NCI-H460 (cell line): Measurements from ENCODE around the gene TCOF1. TPM values are rescaled to one million over a fixed set of nuclear protein-coding genes. Genes with fewer than 3 reads are reported as not detected.
"Not testable (repeated sequence)": the region's sequence is repeated elsewhere in the genome, so short reads cannot be mapped to it uniquely, and the experiment has no call there.

Experiments used
- DNase-seq: peaks from one replicate; pipeline ENCODE4 v3.0.0-alpha.2; 2016; ENCODE audit warnings: low read depth; ENCODE audit errors: extremely low read depth
- total RNA-seq: library from RNA; depleted of rRNA; stranded (reverse); fragments of >200 nt; shearing (Covaris generic); gene quantifications from 2 replicates; pipeline ENCODE4 v1.2.3, GENCODE V29; 2014

TCOF1 gene
- total RNA-seq, 1 experiment from 2014 or later: 46.4 TPM

- no peak for DNase-seq
Measured at GRCh38 chr5:150402901-150403342, 45.4 kb downstream of the TCOF1 start.

GRCh38 chr5:150404121-150404520, 46.6 kb downstream of the TCOF1 start:
- no peak for DNase-seq

- DNase-seq: no peak
Measured at GRCh38 chr5:150404535-150404934, 47.0 kb downstream of the TCOF1 start.

GRCh38 chr5:150404941-150405816, 47.7 kb downstream of the TCOF1 start:
- DNase-seq: no peak

- no peak for DNase-seq
Measured at GRCh38 chr5:150406103-150406722, 48.7 kb downstream of the TCOF1 start.

- DNase-seq: no peak
Measured at GRCh38 chr5:150406723-150407095, 49.2 kb downstream of the TCOF1 start.

GRCh38 chr5:150407096-150407720, 49.7 kb downstream of the TCOF1 start:
- DNase-seq: no peak

GRCh38 chr5:150408231-150408943, 50.9 kb downstream of the TCOF1 start:
- DNase-seq: no peak

GRCh38 chr5:150409638-150410523, 52.4 kb downstream of the TCOF1 start:
- peak; percentile 93 for DNase-seq

- peak; percentile 63 for DNase-seq
Measured at GRCh38 chr5:150410524-150411244, 53.2 kb downstream of the TCOF1 start.

- DNase-seq: no peak
Measured at GRCh38 chr5:150411245-150411979, 53.9 kb downstream of the TCOF1 start.

GRCh38 chr5:150412319-150413175, 55.0 kb downstream of the TCOF1 start, which contains the start of gene CD74:
Gene CD74 (minus strand): TSS chr5:150412910. CDS start chr5:150412749, 161 bp downstream.
- no peak for DNase-seq

GRCh38 chr5:150413176-150413901, 55.8 kb downstream of the TCOF1 start:
- DNase-seq: no peak

- not testable (repeated sequence) for DNase-seq
Measured at GRCh38 chr5:150413902-150414790, 56.6 kb downstream of the TCOF1 start.

GRCh38 chr5:150419630-150420270, 62.3 kb downstream of the TCOF1 start:
- DNase-seq: no peak
